GM23338 (cell line): ENCODE data around the gene CACNB2. TPM values are rescaled to one million over a fixed set of nuclear protein-coding genes. Genes with fewer than 3 reads are reported as not detected.

Source experiments
- ATAC-seq: fragments of 200-7000 bp; cut with Tn5 transposase; 3 replicates; pipeline ENCODE4 v1.9.1; 2020
- DNase-seq: peaks from one replicate; pipeline ENCODE4 v3.0.0-alpha.2; 2015; ENCODE audit warnings: low spot score
- H2AFZ ChIP-seq: fragments of 200-600 bp; sonication (generic); 2 replicates; pipeline ENCODE4 v1.8.0; 2016; ENCODE audit warnings: antibody characterized with exemption, mild to moderate bottlenecking, moderate library complexity
- H3F3A ChIP-seq: fragments of 200-600 bp; sonication (generic); replicated peaks from 2 replicates; pipeline ENCODE4 v1.8.0; 2017; ENCODE audit warnings: antibody characterized with exemption, mixed run types, low read depth
- H3K27ac ChIP-seq: fragments of 200-600 bp; sonication (generic); 2 replicates; pipeline ENCODE4 v1.6.1; 2016; ENCODE audit warnings: low read depth
- H3K27me3 ChIP-seq: fragments of 200-600 bp; sonication (generic); 2 replicates; pipeline ENCODE4 v1.8.0; 2016; ENCODE audit warnings: mild to moderate bottlenecking, mixed run types, moderate library complexity; ENCODE audit not compliant: insufficient read depth
- H3K36me3 ChIP-seq: fragments of 200-600 bp; sonication (generic); 2 replicates; pipeline ENCODE4 v1.8.0; 2016; ENCODE audit warnings: mild to moderate bottlenecking; ENCODE audit not compliant: insufficient read depth
- H3K4me1 ChIP-seq: fragments of 200-600 bp; sonication (generic); 2 replicates; pipeline ENCODE4 v1.8.0; 2016; ENCODE audit warnings: mild to moderate bottlenecking, moderate library complexity; ENCODE audit not compliant: insufficient read depth
- H3K4me2 ChIP-seq: fragments of 200-600 bp; sonication (generic); 2 replicates; pipeline ENCODE4 v1.7.1; 2017; ENCODE audit warnings: mixed run types
- H3K4me3 ChIP-seq: fragments of 200-600 bp; sonication (generic); 2 replicates; pipeline ENCODE4 v1.6.1; 2016; ENCODE audit warnings: mixed run types
- H3K79me2 ChIP-seq: fragments of 200-600 bp; sonication (generic); replicated peaks from 2 replicates; pipeline ENCODE4 v1.8.0; 2017; ENCODE audit warnings: mild to moderate bottlenecking; ENCODE audit not compliant: insufficient read depth
- H3K9me2 ChIP-seq: fragments of 200-600 bp; sonication (generic); 2 replicates; pipeline ENCODE4 v1.8.0; 2017; ENCODE audit not compliant: insufficient read depth
- H4K20me1 ChIP-seq: fragments of 200-600 bp; sonication (generic); replicated peaks from 2 replicates; pipeline ENCODE4 v1.8.0; 2017; ENCODE audit warnings: mild to moderate bottlenecking; ENCODE audit not compliant: insufficient read depth
- H3K27ac Mint-ChIP-seq: 2 replicates; pipeline ENCODE4 v1.8.0; 2020; ENCODE audit warnings: inconsistent platforms, mild to moderate bottlenecking, moderate library complexity, mixed read lengths
- H3K27me3 Mint-ChIP-seq: 3 replicates; pipeline ENCODE4 v1.8.0; 2022; ENCODE audit warnings: low read depth, mild to moderate bottlenecking, moderate library complexity, mixed read lengths, inconsistent platforms; ENCODE audit not compliant: insufficient read depth, poor library complexity
- H3K36me3 Mint-ChIP-seq: 3 replicates; pipeline ENCODE4 v1.8.0; 2021; ENCODE audit warnings: low read depth, mild to moderate bottlenecking, inconsistent platforms, moderate library complexity, mixed read lengths
- H3K4me1 Mint-ChIP-seq: 3 replicates; pipeline ENCODE4 v1.8.0; 2020; ENCODE audit warnings: mild to moderate bottlenecking, inconsistent platforms, mixed read lengths
- H3K4me3 Mint-ChIP-seq: 3 replicates; pipeline ENCODE4 v1.8.0; 2021; ENCODE audit warnings: moderate library complexity, mild to moderate bottlenecking, inconsistent platforms, mixed read lengths
- H3K9me3 Mint-ChIP-seq: 3 replicates; pipeline ENCODE4 v1.8.0; 2020; ENCODE audit warnings: moderate library complexity, mild to moderate bottlenecking, inconsistent platforms, mixed read lengths
- CREB1 ChIP-seq: fragments of 250-450 bp; sonication (Bioruptor Pico); IDR thresholded peaks from 2 replicates; pipeline ENCODE4 v1.5.0; 2020; ENCODE audit warnings: low read depth, mild to moderate bottlenecking, moderate library complexity
- EZH2 ChIP-seq: fragments of 200-600 bp; sonication (generic); IDR thresholded peaks from one replicate; pipeline ENCODE4 v1.8.0; 2017; ENCODE audit warnings: antibody characterized with exemption, mild to moderate bottlenecking, low read depth; ENCODE audit not compliant: unreplicated experiment
- EZH2phosphoT487 ChIP-seq: fragments of 200-600 bp; sonication (generic); IDR thresholded peaks from one replicate; pipeline ENCODE4 v1.8.1; 2018; ENCODE audit warnings: antibody characterized with exemption; ENCODE audit not compliant: unreplicated experiment
- JUNB ChIP-seq: IDR thresholded peaks from one replicate; pipeline ENCODE4 v1.6.1; 2016; ENCODE audit warnings: antibody characterized with exemption; ENCODE audit not compliant: unreplicated experiment
- NANOG ChIP-seq: IDR thresholded peaks from 2 replicates; pipeline ENCODE4 v1.6.1; 2016; ENCODE audit warnings: antibody characterized with exemption, borderline replicate concordance
- POLR2AphosphoS5 ChIP-seq: IDR thresholded peaks from 2 replicates; pipeline ENCODE4 v1.6.1; 2016; ENCODE audit warnings: antibody characterized with exemption, low read depth
- STAT1 ChIP-seq: IDR thresholded peaks from one replicate; pipeline ENCODE4 v1.6.1; 2016; ENCODE audit warnings: antibody characterized with exemption; ENCODE audit not compliant: unreplicated experiment
- ZNF114 ChIP-seq: fragments of 250-450 bp; sonication (Bioruptor Pico); IDR thresholded peaks from 2 replicates; pipeline ENCODE4 v1.5.0; 2020; ENCODE audit warnings: mild to moderate bottlenecking, moderate library complexity
- ZNF331 ChIP-seq: fragments of 250-450 bp; sonication (Bioruptor Pico); IDR thresholded peaks from 2 replicates; pipeline ENCODE4 v1.5.0; 2020; ENCODE audit warnings: low read depth, mild to moderate bottlenecking, moderate library complexity
- polyA plus RNA-seq: library from polyadenylated mRNA; unstranded; fragments of >200 nt; fragmentation: Nextera tagmentation; extraction: Ambion mirVana; gene quantifications from 2 replicates; pipeline ENCODE4 v1.2.1, GENCODE V29; 2016
- total RNA-seq: library from RNA; depleted of rRNA; stranded (reverse); fragments of >200 nt; shearing (Covaris generic); gene quantifications from 2 replicates; pipeline ENCODE4 v1.2.3, GENCODE V29; 2014
- TF ChIP-seq, protein P1 (sequence below): IDR thresholded peaks from 2 replicates; pipeline ENCODE4 v1.6.1; 2016; ENCODE audit warnings: antibody characterized with exemption
- TF ChIP-seq, protein P2 (sequence below), 2 experiments: fragments of 200-600 bp in 1 of 2; sonication (generic) in 1 of 2; conservative IDR thresholded peaks; 2 replicates each; pipeline versions ENCODE4 v1.5.1 to v1.6.1; 2016 to 2017; ENCODE audit warnings: antibody characterized with exemption in 2 of 2, low read depth in 2 of 2, mild to moderate bottlenecking in 2 of 2, moderate library complexity in 1 of 2
- TF ChIP-seq, protein P3 (sequence below): fragments of 250-450 bp; sonication (Bioruptor Pico); IDR thresholded peaks from 2 replicates; pipeline ENCODE4 v1.5.0; 2020; ENCODE audit warnings: mild to moderate bottlenecking, moderate library complexity
- TF ChIP-seq, protein P4 (sequence below): IDR thresholded peaks from one replicate; pipeline ENCODE4 v1.6.1; 2018; ENCODE audit warnings: antibody characterized with exemption; ENCODE audit not compliant: unreplicated experiment

Gene CACNB2
- total and polyA plus RNA-seq, 2 experiments from 2014 or later: 5.0 to 5.9 TPM

DNA sequence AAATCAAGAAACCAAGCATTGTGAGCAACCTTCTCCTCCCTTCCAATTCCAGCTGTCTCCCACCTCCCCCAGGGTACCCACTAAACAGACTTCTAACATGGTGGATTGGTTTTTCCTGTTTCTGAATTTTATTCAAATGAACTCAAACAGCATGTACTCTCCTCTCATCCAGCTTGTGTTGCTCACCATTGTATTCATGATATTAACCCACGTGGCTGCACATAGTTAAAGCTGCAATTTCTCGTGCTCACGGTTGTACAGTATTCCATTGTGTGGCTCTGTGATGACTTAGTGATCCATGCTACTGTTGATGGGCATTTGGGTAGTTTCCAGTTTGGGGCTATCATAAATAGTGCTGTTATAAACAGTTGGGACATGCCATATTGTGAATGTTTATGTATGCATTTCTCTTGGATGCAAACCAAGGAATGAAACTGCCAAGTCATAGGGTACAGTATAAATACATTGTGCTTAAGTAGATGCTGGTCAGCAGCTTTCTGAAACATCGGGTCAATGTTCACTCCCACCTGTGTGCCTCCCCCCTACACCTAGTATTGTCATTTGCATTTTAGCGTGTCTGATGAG is 124.3 kb downstream of the CACNB2 start:
- Histone ChIP-seq H3K4me2 (no peak overlapping the region), H3F3A (0 out of 2 replicates have a peak, but pooled peaks cover 3% of the 10 kb centered on the region), H4K20me1 (no peaks in the 10 kb centered on the region), H2AFZ (no peak overlapping the region), H3K79me2 (no peaks in the 10 kb centered on the region), H3K27ac (no peak overlapping the region), H3K36me3 (no peaks in the 10 kb centered on the region), H3K4me1 (peaks cover 13% of the 10 kb centered on the region), H3K4me3 (no peak overlapping the region), H3K27me3 (no peaks in the 10 kb centered on the region), H3K9me2 (no peaks in the 10 kb centered on the region)
- DNase-seq: no peak
- Mint-ChIP-seq H3K4me3 (no peak overlapping the region), H3K27me3 (no peaks in the 10 kb centered on the region), H3K36me3 (no peaks in the 10 kb centered on the region; the same call in 2 of the 3 replicates), H3K4me1 (peaks cover 14% of the 10 kb centered on the region), H3K27ac (no peak overlapping the region), H3K9me3 (no peaks in the 10 kb centered on the region)
- ATAC-seq: no peak
- TF ChIP-seq, protein P1, sequence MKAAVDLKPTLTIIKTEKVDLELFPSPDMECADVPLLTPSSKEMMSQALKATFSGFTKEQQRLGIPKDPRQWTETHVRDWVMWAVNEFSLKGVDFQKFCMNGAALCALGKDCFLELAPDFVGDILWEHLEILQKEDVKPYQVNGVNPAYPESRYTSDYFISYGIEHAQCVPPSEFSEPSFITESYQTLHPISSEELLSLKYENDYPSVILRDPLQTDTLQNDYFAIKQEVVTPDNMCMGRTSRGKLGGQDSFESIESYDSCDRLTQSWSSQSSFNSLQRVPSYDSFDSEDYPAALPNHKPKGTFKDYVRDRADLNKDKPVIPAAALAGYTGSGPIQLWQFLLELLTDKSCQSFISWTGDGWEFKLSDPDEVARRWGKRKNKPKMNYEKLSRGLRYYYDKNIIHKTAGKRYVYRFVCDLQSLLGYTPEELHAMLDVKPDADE: no peak
- no peak for TF ChIP-seq ZNF331 (CRISPR knock-in tag)
- TF ChIP-seq, protein P2, sequence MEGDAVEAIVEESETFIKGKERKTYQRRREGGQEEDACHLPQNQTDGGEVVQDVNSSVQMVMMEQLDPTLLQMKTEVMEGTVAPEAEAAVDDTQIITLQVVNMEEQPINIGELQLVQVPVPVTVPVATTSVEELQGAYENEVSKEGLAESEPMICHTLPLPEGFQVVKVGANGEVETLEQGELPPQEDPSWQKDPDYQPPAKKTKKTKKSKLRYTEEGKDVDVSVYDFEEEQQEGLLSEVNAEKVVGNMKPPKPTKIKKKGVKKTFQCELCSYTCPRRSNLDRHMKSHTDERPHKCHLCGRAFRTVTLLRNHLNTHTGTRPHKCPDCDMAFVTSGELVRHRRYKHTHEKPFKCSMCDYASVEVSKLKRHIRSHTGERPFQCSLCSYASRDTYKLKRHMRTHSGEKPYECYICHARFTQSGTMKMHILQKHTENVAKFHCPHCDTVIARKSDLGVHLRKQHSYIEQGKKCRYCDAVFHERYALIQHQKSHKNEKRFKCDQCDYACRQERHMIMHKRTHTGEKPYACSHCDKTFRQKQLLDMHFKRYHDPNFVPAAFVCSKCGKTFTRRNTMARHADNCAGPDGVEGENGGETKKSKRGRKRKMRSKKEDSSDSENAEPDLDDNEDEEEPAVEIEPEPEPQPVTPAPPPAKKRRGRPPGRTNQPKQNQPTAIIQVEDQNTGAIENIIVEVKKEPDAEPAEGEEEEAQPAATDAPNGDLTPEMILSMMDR (conservative IDR thresholded peaks at IDR 0.05; ENCODE audit: low read depth in 2 of 2): no peak
- no peak for TF ChIP-seq JUNB
- TF ChIP-seq EZH2phosphoT487: no peak
- TF ChIP-seq POLR2AphosphoS5: no peak
- no peak for TF ChIP-seq ZNF114 (CRISPR knock-in tag)
- TF ChIP-seq STAT1: no peak
- TF ChIP-seq CREB1 (CRISPR knock-in tag): no peak
- TF ChIP-seq, protein P3, sequence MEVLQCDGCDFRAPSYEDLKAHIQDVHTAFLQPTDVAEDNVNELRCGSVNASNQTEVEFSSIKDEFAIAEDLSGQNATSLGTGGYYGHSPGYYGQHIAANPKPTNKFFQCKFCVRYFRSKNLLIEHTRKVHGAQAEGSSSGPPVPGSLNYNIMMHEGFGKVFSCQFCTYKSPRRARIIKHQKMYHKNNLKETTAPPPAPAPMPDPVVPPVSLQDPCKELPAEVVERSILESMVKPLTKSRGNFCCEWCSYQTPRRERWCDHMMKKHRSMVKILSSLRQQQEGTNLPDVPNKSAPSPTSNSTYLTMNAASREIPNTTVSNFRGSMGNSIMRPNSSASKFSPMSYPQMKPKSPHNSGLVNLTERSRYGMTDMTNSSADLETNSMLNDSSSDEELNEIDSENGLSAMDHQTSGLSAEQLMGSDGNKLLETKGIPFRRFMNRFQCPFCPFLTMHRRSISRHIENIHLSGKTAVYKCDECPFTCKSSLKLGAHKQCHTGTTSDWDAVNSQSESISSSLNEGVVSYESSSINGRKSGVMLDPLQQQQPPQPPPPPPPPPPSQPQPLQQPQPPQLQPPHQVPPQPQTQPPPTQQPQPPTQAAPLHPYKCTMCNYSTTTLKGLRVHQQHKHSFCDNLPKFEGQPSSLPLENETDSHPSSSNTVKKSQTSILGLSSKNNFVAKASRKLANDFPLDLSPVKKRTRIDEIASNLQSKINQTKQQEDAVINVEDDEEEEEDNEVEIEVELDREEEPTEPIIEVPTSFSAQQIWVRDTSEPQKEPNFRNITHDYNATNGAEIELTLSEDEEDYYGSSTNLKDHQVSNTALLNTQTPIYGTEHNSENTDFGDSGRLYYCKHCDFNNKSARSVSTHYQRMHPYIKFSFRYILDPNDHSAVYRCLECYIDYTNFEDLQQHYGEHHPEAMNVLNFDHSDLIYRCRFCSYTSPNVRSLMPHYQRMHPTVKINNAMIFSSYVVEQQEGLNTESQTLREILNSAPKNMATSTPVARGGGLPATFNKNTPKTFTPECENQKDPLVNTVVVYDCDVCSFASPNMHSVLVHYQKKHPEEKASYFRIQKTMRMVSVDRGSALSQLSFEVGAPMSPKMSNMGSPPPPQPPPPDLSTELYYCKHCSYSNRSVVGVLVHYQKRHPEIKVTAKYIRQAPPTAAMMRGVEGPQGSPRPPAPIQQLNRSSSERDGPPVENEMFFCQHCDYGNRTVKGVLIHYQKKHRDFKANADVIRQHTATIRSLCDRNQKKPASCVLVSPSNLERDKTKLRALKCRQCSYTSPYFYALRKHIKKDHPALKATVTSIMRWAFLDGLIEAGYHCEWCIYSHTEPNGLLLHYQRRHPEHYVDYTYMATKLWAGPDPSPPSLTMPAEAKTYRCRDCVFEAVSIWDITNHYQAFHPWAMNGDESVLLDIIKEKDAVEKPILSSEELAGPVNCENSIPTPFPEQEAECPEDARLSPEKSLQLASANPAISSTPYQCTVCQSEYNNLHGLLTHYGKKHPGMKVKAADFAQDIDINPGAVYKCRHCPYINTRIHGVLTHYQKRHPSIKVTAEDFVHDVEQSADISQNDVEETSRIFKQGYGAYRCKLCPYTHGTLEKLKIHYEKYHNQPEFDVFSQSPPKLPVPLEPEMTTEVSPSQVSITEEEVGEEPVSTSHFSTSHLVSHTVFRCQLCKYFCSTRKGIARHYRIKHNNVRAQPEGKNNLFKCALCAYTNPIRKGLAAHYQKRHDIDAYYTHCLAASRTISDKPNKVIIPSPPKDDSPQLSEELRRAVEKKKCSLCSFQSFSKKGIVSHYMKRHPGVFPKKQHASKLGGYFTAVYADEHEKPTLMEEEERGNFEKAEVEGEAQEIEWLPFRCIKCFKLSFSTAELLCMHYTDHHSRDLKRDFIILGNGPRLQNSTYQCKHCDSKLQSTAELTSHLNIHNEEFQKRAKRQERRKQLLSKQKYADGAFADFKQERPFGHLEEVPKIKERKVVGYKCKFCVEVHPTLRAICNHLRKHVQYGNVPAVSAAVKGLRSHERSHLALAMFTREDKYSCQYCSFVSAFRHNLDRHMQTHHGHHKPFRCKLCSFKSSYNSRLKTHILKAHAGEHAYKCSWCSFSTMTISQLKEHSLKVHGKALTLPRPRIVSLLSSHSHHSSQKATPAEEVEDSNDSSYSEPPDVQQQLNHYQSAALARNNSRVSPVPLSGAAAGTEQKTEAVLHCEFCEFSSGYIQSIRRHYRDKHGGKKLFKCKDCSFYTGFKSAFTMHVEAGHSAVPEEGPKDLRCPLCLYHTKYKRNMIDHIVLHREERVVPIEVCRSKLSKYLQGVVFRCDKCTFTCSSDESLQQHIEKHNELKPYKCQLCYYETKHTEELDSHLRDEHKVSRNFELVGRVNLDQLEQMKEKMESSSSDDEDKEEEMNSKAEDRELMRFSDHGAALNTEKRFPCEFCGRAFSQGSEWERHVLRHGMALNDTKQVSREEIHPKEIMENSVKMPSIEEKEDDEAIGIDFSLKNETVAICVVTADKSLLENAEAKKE (CRISPR knock-in tag): no peak
- no peak for TF ChIP-seq EZH2
- TF ChIP-seq, protein P4, sequence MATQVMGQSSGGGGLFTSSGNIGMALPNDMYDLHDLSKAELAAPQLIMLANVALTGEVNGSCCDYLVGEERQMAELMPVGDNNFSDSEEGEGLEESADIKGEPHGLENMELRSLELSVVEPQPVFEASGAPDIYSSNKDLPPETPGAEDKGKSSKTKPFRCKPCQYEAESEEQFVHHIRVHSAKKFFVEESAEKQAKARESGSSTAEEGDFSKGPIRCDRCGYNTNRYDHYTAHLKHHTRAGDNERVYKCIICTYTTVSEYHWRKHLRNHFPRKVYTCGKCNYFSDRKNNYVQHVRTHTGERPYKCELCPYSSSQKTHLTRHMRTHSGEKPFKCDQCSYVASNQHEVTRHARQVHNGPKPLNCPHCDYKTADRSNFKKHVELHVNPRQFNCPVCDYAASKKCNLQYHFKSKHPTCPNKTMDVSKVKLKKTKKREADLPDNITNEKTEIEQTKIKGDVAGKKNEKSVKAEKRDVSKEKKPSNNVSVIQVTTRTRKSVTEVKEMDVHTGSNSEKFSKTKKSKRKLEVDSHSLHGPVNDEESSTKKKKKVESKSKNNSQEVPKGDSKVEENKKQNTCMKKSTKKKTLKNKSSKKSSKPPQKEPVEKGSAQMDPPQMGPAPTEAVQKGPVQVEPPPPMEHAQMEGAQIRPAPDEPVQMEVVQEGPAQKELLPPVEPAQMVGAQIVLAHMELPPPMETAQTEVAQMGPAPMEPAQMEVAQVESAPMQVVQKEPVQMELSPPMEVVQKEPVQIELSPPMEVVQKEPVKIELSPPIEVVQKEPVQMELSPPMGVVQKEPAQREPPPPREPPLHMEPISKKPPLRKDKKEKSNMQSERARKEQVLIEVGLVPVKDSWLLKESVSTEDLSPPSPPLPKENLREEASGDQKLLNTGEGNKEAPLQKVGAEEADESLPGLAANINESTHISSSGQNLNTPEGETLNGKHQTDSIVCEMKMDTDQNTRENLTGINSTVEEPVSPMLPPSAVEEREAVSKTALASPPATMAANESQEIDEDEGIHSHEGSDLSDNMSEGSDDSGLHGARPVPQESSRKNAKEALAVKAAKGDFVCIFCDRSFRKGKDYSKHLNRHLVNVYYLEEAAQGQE: no peak
- TF ChIP-seq NANOG: no peak
